Thyroid gland (tissue), 4 donors: ENCODE data around the gene SMURF1.

ENCODE experiments used
- POLR2A ChIP-seq, 2 donors: fragments of 450-650 bp; IDR thresholded peaks; one replicate each; pipeline ENCODE4 v1.6.1; 2017; ENCODE audit warnings: antibody characterized with exemption in 2 of 2, mild to moderate bottlenecking in 2 of 2, moderate library complexity in 1 of 2
- TF ChIP-seq, protein P1 (sequence below), 6 experiments: fragments of 200-600 bp in 3 of 6; fragments of 450-650 bp in 3 of 6; sonication (generic) in 3 of 6; IDR thresholded peaks; one replicate each; pipeline ENCODE4 v1.5.1; 2016 to 2019; ENCODE audit warnings: antibody characterized with exemption in 6 of 6, mild to moderate bottlenecking in 2 of 6, inconsistent platforms in 1 of 6, moderate library complexity in 1 of 6

DNA sequence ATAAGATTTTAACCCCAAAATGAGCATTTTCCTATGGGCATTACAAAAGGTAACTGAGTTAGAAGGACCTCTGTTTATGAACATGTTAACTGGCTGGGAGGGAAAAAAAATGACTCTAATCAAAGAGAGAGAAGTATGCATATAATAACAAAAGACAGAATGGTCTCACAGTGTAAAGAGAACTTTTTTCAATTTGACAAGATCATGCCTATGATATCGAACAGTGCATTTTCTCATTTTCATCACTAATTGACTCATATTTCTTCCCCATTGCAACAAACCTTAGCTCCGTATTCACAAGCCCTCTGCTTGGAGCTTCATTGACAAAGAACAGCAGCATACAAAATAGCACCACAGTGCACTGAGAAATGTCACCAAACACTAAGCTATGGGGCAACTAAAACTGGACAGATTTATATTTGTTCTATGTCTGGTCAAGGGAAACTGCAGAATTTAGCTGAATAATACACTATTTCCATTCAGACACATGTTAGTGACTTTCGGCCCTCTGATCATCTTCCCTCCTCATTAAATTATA is 45.6 kb downstream of the SMURF1 start:
- TF ChIP-seq POLR2A (IDR thresholded peaks at IDR 0.05), result no peak
- TF ChIP-seq, protein P1, sequence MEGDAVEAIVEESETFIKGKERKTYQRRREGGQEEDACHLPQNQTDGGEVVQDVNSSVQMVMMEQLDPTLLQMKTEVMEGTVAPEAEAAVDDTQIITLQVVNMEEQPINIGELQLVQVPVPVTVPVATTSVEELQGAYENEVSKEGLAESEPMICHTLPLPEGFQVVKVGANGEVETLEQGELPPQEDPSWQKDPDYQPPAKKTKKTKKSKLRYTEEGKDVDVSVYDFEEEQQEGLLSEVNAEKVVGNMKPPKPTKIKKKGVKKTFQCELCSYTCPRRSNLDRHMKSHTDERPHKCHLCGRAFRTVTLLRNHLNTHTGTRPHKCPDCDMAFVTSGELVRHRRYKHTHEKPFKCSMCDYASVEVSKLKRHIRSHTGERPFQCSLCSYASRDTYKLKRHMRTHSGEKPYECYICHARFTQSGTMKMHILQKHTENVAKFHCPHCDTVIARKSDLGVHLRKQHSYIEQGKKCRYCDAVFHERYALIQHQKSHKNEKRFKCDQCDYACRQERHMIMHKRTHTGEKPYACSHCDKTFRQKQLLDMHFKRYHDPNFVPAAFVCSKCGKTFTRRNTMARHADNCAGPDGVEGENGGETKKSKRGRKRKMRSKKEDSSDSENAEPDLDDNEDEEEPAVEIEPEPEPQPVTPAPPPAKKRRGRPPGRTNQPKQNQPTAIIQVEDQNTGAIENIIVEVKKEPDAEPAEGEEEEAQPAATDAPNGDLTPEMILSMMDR (IDR thresholded peaks at IDR 0.05), result no peak
